Endodermal cell (in vitro differentiated cells): ENCODE measurements around the gene APOBEC3A. TPM values are rescaled to one million over a fixed set of nuclear protein-coding genes. Genes with fewer than 3 reads are reported as not detected.

ENCODE experiments used
- DNase-seq: peaks from one replicate; pipeline ENCODE4 v3.0.0-alpha.2; 2017
- H3K27ac ChIP-seq: 2 replicates; pipeline ENCODE4 v1.5.1; 2013; ENCODE audit warnings: mild to moderate bottlenecking, low read depth, low read length, moderate library complexity
- H3K27me3 ChIP-seq: 2 replicates; pipeline ENCODE4 v1.6.1; 2013; ENCODE audit warnings: mild to moderate bottlenecking, low read length, moderate library complexity; ENCODE audit not compliant: insufficient read depth, control insufficient read depth, poor library complexity, severe bottlenecking
- H3K36me3 ChIP-seq: 2 replicates; pipeline ENCODE4 v1.7.0; 2013; ENCODE audit warnings: mild to moderate bottlenecking, low read length, moderate library complexity; ENCODE audit not compliant: control insufficient read depth, insufficient read depth
- H3K4me1 ChIP-seq: one replicate; pipeline ENCODE4 v1.7.0; 2013; ENCODE audit warnings: low read length; ENCODE audit not compliant: control insufficient read depth, insufficient read depth
- H3K4me3 ChIP-seq: 2 replicates; pipeline ENCODE4 v1.5.1; 2013; ENCODE audit warnings: mild to moderate bottlenecking, low read length, moderate library complexity
- H3K9ac ChIP-seq: 2 replicates; pipeline ENCODE4 v1.6.1; 2013; ENCODE audit warnings: mild to moderate bottlenecking, low read length, moderate library complexity; ENCODE audit not compliant: poor library complexity, severe bottlenecking; ENCODE audit errors: extremely low read depth
- H3K9me3 ChIP-seq: 2 replicates; pipeline ENCODE4 v1.6.1; 2013; ENCODE audit warnings: mild to moderate bottlenecking, low read length, moderate library complexity; ENCODE audit not compliant: control insufficient read depth
- H3K27ac Mint-ChIP-seq: 2 replicates; pipeline ENCODE4 v1.8.0; 2020; ENCODE audit warnings: mixed read lengths
- H3K27me3 Mint-ChIP-seq: 2 replicates; pipeline ENCODE4 v1.8.0; 2021; ENCODE audit warnings: mild to moderate bottlenecking, mixed read lengths; ENCODE audit not compliant: insufficient read depth
- H3K36me3 Mint-ChIP-seq: 2 replicates; pipeline ENCODE4 v1.8.0; 2020; ENCODE audit warnings: low read depth, mixed read lengths
- H3K4me1 Mint-ChIP-seq: 2 replicates; pipeline ENCODE4 v1.8.0; 2020; ENCODE audit warnings: mixed read lengths
- H3K4me3 Mint-ChIP-seq: 2 replicates; pipeline ENCODE4 v1.8.0; 2020; ENCODE audit warnings: mild to moderate bottlenecking, moderate library complexity, mixed read lengths
- H3K9me3 Mint-ChIP-seq: 2 replicates; pipeline ENCODE4 v1.8.0; 2020; ENCODE audit warnings: mild to moderate bottlenecking, mixed read lengths
- CTCF ChIP-seq: fragments of 200-600 bp; sonication (generic); conservative IDR thresholded peaks from 2 replicates; pipeline ENCODE4 v1.5.0; 2021; ENCODE audit warnings: antibody characterized with exemption, mild to moderate bottlenecking
- WGBS, 2 experiments: methylation state at CpG; one replicate each; pipeline versions ENCODE4 v1.1.5 to v1.1.7; 2013; ENCODE audit warnings: missing lambda C conversion rate in 2 of 2, mixed read lengths in 1 of 2; ENCODE audit not compliant: insufficient coverage in 1 of 2, insufficient read length in 1 of 2; 5-methylcytosine and 5-hydroxymethylcytosine counted together
- total RNA-seq, 2 donors: library from RNA; stranded (reverse); fragmentation: NEBNext Ultra II Directional in 1 of 2; extraction: Animal tissue kit (Norgen Biotek cat#: 25700) in 1 of 2; gene quantifications; 2 replicates in 1 of 2; 3 replicates in 1 of 2; pipeline ENCODE4 v1.2.1, GENCODE V29; 2021

APOBEC3A gene
- total RNA-seq, 2 donors from 2014 or later = not detected

GRCh38 chr22:38954414-38955043 lies 2.9 kb upstream of the APOBEC3A start:
- Mint-ChIP-seq H3K4me1 (no peaks in the 10 kb centered on the region), H3K27ac (no peak overlapping the region), H3K27me3 (peaks cover 16% of the 10 kb centered on the region), H3K9me3 (no peaks in the 10 kb centered on the region), H3K36me3 (no peaks in the 10 kb centered on the region), H3K4me3 (no peak overlapping the region)
- no peaks in the 10 kb centered on the region for H3K36me3 ChIP-seq
- H3K4me1 ChIP-seq = no peaks in the 10 kb centered on the region
- H3K9me3 ChIP-seq = no peaks in the 10 kb centered on the region
- H3K27ac ChIP-seq = no peak overlapping the region
- WGBS, 2 experiments = 87 to 93% methylated on average over 7 to 13 of the region's 13 CpGs
- TF ChIP-seq CTCF = no peak
- H3K9ac ChIP-seq = no peak overlapping the region
- no peak overlapping the region for H3K4me3 ChIP-seq
- DNase-seq = no peak
- peaks cover 10% of the 10 kb centered on the region for H3K27me3 ChIP-seq

GRCh38 chr22:38955250-38955905 lies 2.0 kb upstream of the APOBEC3A start:
- no peaks in the 10 kb centered on the region for H3K9me3 ChIP-seq
- H3K27me3 Mint-ChIP-seq = peaks cover 16% of the 10 kb centered on the region
- no peaks in the 10 kb centered on the region for H3K36me3 ChIP-seq
- no peaks in the 10 kb centered on the region for H3K4me1 ChIP-seq
- no peak for DNase-seq
- no peaks in the 10 kb centered on the region for H3K9me3 Mint-ChIP-seq
- H3K4me1 Mint-ChIP-seq = no peaks in the 10 kb centered on the region
- H3K27ac Mint-ChIP-seq = no peak overlapping the region
- 71 to 77% methylated on average over 1 to 5 of the region's 5 CpGs for WGBS, 2 experiments
- H3K27me3 ChIP-seq = peaks cover 10% of the 10 kb centered on the region
- no peak overlapping the region for H3K4me3 ChIP-seq
- no peak overlapping the region for H3K4me3 Mint-ChIP-seq
- H3K36me3 Mint-ChIP-seq = no peaks in the 10 kb centered on the region
- TF ChIP-seq CTCF = no peak
- no peak overlapping the region for H3K27ac ChIP-seq
- H3K9ac ChIP-seq = no peak overlapping the region

GRCh38 chr22:38955926-38956325 lies 1.5 kb upstream of the APOBEC3A start:
- Mint-ChIP-seq H3K27me3 (peaks cover 16% of the 10 kb centered on the region), H3K9me3 (no peaks in the 10 kb centered on the region), H3K4me3 (no peak overlapping the region), H3K36me3 (no peaks in the 10 kb centered on the region), H3K27ac (no peak overlapping the region), H3K4me1 (no peaks in the 10 kb centered on the region)
- no peak for DNase-seq
- peaks cover 10% of the 10 kb centered on the region for H3K27me3 ChIP-seq
- H3K4me1 ChIP-seq = no peaks in the 10 kb centered on the region
- H3K27ac ChIP-seq = no peak overlapping the region
- no peak overlapping the region for H3K4me3 ChIP-seq
- H3K9me3 ChIP-seq = no peaks in the 10 kb centered on the region
- no peaks in the 10 kb centered on the region for H3K36me3 ChIP-seq
- WGBS, 2 experiments = 80 to 89% methylated on average over 1 to 3 of the region's 3 CpGs
- TF ChIP-seq CTCF = no peak
- H3K9ac ChIP-seq = no peak overlapping the region
